ENCODE data around the gene TMEM269.

GRCh38 chr1:42845193-42845592 is 60.4 kb downstream of the TMEM269 start:
- no peak for TF ChIP-seq CTCF (IDR thresholded peaks at IDR 0.05)
- TF ChIP-seq POLR2AphosphoS5 (IDR thresholded peaks at IDR 0.05), result no peak
